ENCODE data around the gene SLC3A2. TPM values are rescaled to one million over a fixed set of nuclear protein-coding genes. Genes with fewer than 3 reads are reported as not detected.

SLC3A2 gene
- total RNA-seq, 4 donors from 2014 or later: 108 to 148 (median 133) TPM

DNA sequence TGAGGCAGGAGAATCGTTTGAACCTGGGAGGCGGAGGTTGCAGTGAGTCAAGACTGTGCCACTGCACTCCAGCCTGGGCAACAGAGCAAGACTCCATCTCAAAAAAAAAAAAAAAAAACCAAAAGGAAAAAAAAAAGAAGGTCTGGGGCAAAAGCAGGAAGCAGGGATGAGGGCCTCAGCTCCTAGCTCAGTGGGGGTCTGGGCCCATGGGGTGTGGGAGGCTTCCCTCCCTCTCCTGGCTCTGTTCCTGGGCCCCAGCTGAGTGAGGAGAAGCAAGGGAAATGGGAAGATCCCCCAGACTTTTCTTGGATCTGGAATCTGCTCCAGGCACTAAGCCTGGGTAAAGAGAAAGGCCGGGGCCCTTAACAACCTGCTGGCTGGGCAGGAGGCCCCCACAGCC, 31.6 kb downstream of the SLC3A2 start:
- TF ChIP-seq, protein P1, sequence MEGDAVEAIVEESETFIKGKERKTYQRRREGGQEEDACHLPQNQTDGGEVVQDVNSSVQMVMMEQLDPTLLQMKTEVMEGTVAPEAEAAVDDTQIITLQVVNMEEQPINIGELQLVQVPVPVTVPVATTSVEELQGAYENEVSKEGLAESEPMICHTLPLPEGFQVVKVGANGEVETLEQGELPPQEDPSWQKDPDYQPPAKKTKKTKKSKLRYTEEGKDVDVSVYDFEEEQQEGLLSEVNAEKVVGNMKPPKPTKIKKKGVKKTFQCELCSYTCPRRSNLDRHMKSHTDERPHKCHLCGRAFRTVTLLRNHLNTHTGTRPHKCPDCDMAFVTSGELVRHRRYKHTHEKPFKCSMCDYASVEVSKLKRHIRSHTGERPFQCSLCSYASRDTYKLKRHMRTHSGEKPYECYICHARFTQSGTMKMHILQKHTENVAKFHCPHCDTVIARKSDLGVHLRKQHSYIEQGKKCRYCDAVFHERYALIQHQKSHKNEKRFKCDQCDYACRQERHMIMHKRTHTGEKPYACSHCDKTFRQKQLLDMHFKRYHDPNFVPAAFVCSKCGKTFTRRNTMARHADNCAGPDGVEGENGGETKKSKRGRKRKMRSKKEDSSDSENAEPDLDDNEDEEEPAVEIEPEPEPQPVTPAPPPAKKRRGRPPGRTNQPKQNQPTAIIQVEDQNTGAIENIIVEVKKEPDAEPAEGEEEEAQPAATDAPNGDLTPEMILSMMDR (IDR thresholded peaks at IDR 0.05): no peak
- no peak for TF ChIP-seq EP300 (IDR thresholded peaks at IDR 0.05)
- no peak for TF ChIP-seq POLR2A (IDR thresholded peaks at IDR 0.05)
- no peak for DNase-seq (ENCODE audit: low spot score in 2 of 2)

DNA sequence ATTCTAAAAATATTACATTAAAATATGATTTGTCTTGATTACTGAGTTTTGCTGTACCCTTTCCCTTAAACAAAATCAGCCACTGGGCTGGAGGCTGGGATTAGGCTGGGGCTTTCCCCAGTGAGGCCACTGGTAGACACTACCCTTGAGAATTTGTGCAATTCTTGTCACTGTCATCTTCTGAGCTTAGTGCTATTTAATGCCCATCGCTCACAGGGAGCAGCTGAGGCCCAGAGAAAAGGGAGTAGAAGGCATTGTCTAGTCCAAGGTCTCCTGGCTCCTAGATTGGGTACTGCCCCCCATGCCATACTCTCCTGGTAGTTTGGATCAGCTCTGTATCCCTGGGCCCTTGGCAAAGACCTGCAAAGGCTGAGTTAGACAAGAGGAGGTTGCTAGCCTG, 33.7 kb downstream of the SLC3A2 start:
- DNase-seq (ENCODE audit: low spot score in 2 of 2): no peak
- TF ChIP-seq, protein P1 (IDR thresholded peaks at IDR 0.05): no peak
- no peak for TF ChIP-seq POLR2A (IDR thresholded peaks at IDR 0.05)
- no peak for TF ChIP-seq EP300 (IDR thresholded peaks at IDR 0.05)
- no peaks in the 10 kb centered on the region for H3K36me3 ChIP-seq
- 78 to 87% methylated on average over 1 of the region's 1 CpG for WGBS, 2 donors
- H3K4me3 ChIP-seq: no peak overlapping the region
- peaks cover 0 to 3% (median under 1%) of the 10 kb centered on the region in 4 donors for H3K4me1 ChIP-seq
- H3K27ac ChIP-seq: no peak overlapping the region
- H3K9me3 ChIP-seq: no peaks in the 10 kb centered on the region
- H3K27me3 ChIP-seq: no peaks in the 10 kb centered on the region

More for the DNA sequence above, 31.6 kb downstream of the SLC3A2 start:
- Histone ChIP-seq H3K27me3 (no peaks in the 10 kb centered on the region), H3K27ac (no peak overlapping the region), H3K4me3 (no peak overlapping the region), H3K4me1 (peaks cover 0 to 15% (median 8%) of the 10 kb centered on the region in 4 donors), H3K9me3 (no peaks in the 10 kb centered on the region), H3K36me3 (no peaks in the 10 kb centered on the region)
- 85 to 97% methylated on average over 3 of the region's 3 CpGs for WGBS, 2 donors

DNA sequence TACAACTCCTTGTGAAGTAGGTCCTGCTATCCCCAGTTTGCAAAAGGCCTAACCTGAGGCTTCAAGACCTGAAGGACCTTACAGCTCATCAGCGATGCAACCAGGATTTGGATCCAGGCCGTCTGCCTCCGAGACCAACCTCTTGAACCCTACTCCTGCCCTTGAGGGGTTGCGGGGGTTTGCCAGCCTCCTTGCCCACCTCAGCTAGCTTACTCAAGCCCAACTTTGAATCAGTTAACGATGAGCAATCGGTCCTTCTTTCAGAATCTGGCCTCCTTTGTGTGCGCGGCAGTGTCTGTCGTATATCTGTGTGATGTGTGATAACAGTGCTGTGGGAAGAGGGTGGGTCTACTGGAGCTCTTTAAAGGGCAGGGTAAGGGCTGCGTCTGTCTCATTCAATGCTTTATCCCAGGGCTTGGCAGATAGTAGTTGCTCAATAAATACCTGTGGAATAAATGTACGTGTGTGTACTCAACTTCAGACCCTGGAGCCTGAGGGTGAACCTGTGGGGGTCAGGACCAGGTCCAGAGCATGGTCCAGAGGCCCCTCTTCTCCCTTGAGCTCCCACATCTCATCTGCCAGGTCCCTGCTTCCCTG, 37.3 kb downstream of the SLC3A2 start:
- TF ChIP-seq POLR2A (IDR thresholded peaks at IDR 0.05) (no peak), EP300 (IDR thresholded peaks at IDR 0.05) (no peak)
- TF ChIP-seq, protein P1 (IDR thresholded peaks at IDR 0.05): no peak
- H3K27ac ChIP-seq: no peak overlapping the region
- peaks cover 0 to 26% of the 10 kb centered on the region in 2 donors for H3K27me3 ChIP-seq
- H3K4me1 ChIP-seq: peaks cover 0 to 16% (median 3%) of the 10 kb centered on the region in 4 donors
- no peak overlapping the region for H3K4me3 ChIP-seq
- 90 to 91% methylated on average over 11 of the region's 11 CpGs for WGBS, 2 donors
- peaks cover 0 to 7% (median 0%) of the 10 kb centered on the region in 4 donors for H3K9me3 ChIP-seq
- no peak for DNase-seq (ENCODE audit: low spot score in 2 of 2)
- no peaks in the 10 kb centered on the region for H3K36me3 ChIP-seq

DNA sequence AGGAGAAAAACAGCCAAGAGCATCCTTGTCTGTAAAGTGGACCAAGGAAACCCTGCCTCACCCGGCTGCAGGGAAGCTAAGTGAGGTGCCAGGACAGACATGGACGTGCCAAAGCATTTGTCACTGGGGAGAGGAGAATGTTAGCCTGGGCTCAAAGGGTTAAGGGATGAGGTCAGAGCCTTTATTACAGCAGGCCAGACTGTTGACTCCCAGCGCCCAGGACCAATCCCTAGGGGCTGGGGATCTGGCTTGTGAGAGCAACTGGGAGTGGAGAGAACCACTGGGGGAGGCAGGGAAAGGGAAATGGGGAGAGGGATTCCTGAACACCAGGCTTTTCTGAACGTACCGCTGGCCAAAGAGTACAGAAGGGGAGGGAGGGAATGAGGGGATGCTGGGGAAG, 37.8 kb downstream of the SLC3A2 start:
- WGBS, 2 donors: 43 to 47% methylated on average over 5 of the region's 5 CpGs
- TF ChIP-seq EP300 (IDR thresholded peaks at IDR 0.05): no peak
- TF ChIP-seq POLR2A (IDR thresholded peaks at IDR 0.05): no peak
- TF ChIP-seq, protein P1 (IDR thresholded peaks at IDR 0.05): no peak

DNA sequence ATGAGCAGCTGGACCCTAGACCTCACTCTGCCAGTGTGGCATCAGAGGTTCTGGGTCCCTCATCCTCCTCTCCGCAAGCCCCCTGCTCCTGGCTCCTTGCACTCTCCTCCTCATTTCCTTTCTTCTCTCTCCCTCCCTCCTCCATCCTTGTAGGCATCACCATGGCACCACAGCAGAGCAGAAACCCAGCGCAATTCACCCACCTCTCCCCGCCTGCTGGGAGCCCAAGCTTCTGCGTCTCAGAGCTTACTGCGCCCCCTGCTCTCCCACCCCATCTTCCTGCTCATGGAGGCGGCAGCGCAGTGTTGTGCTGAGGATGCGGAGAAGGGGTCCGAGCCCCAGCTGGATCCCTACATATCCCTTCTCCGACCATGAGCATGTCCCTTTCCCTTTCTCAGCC, 38.8 kb downstream of the SLC3A2 start:
- peaks cover 0 to 8% (median 0%) of the 10 kb centered on the region in 4 donors for H3K9me3 ChIP-seq
- no peaks in the 10 kb centered on the region for H3K36me3 ChIP-seq
- no peak overlapping the region for H3K27ac ChIP-seq
- DNase-seq (ENCODE audit: low spot score in 2 of 2): no peak
- 96 to 97% methylated on average over 10 of the region's 10 CpGs for WGBS, 2 donors
- no peak overlapping the region for H3K4me3 ChIP-seq
- TF ChIP-seq EP300 (IDR thresholded peaks at IDR 0.05): no peak
- TF ChIP-seq, protein P1 (IDR thresholded peaks at IDR 0.05): no peak
- no peak for TF ChIP-seq POLR2A (IDR thresholded peaks at IDR 0.05)
- peaks cover 0 to 41% of the 10 kb centered on the region in 2 donors for H3K27me3 ChIP-seq
- H3K4me1 ChIP-seq: peaks cover 0 to 28% (median 12%) of the 10 kb centered on the region in 4 donors

More for the DNA sequence above, 37.8 kb downstream of the SLC3A2 start:
- peaks cover 0 to 31% of the 10 kb centered on the region in 2 donors for H3K27me3 ChIP-seq
- H3K36me3 ChIP-seq: no peaks in the 10 kb centered on the region
- H3K4me1 ChIP-seq: peaks cover 0 to 21% (median 7%) of the 10 kb centered on the region in 4 donors
- peaks cover 0 to 8% (median 0%) of the 10 kb centered on the region in 4 donors for H3K9me3 ChIP-seq
- no peak overlapping the region for H3K27ac ChIP-seq
- no peak overlapping the region for H3K4me3 ChIP-seq
- no peak for DNase-seq (ENCODE audit: low spot score in 2 of 2)
